ENCODE measurements around the gene DOK5. TPM values are rescaled to one million over a fixed set of nuclear protein-coding genes. Genes with fewer than 3 reads are reported as not detected.

The DOK5 gene
- total RNA-seq, 1 donor = 14.1 TPM

DNA sequence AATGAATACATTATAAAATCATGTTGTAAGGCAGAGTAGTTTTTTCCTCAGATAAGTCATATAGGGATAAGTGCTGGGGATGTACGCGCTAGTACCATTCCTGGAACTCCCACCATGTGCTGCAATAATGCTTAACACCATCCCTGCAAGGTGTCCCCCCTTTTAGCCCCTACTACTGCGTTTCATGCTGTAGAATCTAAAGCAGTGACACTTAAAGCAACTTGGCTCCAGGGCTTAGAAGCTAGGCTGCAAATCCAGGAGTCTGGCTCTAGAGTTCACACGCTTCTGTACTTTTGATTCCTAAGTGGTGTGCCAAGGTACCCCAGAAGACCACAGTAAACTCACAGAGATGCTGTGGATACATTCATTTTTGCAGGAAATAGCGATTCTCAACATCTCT is 183.1 kb downstream of the DOK5 start:
- TF ChIP-seq, protein P1, sequence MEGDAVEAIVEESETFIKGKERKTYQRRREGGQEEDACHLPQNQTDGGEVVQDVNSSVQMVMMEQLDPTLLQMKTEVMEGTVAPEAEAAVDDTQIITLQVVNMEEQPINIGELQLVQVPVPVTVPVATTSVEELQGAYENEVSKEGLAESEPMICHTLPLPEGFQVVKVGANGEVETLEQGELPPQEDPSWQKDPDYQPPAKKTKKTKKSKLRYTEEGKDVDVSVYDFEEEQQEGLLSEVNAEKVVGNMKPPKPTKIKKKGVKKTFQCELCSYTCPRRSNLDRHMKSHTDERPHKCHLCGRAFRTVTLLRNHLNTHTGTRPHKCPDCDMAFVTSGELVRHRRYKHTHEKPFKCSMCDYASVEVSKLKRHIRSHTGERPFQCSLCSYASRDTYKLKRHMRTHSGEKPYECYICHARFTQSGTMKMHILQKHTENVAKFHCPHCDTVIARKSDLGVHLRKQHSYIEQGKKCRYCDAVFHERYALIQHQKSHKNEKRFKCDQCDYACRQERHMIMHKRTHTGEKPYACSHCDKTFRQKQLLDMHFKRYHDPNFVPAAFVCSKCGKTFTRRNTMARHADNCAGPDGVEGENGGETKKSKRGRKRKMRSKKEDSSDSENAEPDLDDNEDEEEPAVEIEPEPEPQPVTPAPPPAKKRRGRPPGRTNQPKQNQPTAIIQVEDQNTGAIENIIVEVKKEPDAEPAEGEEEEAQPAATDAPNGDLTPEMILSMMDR (IDR thresholded peaks at IDR 0.05; ENCODE audit: extremely low read depth, low read depth, low read length) = no peak
- no peak for DNase-seq (ENCODE audit: insufficient read length, low spot score, missing footprints)
- Histone ChIP-seq H3K4me1 (ENCODE audit: insufficient read depth, low read length) (no peaks in the 10 kb centered on the region), H3K36me3 (ENCODE audit: insufficient read depth, low read length) (no peaks in the 10 kb centered on the region), H3K27ac (ENCODE audit: low read depth, low read length) (no peak overlapping the region), H3K9me3 (ENCODE audit: low read depth, low read length) (no peaks in the 10 kb centered on the region), H3K4me2 (ENCODE audit: insufficient read depth, low read length) (no peak overlapping the region), H3K79me2 (ENCODE audit: insufficient read depth, low read length) (no peaks in the 10 kb centered on the region), H2AFZ (ENCODE audit: low read length) (no peak overlapping the region), H3K27me3 (ENCODE audit: insufficient read depth, low read length) (no peaks in the 10 kb centered on the region), H3K4me3 (ENCODE audit: insufficient read depth, low read length) (no peak overlapping the region), H4K20me1 (ENCODE audit: insufficient read depth, low read length) (no peaks in the 10 kb centered on the region)

DNA sequence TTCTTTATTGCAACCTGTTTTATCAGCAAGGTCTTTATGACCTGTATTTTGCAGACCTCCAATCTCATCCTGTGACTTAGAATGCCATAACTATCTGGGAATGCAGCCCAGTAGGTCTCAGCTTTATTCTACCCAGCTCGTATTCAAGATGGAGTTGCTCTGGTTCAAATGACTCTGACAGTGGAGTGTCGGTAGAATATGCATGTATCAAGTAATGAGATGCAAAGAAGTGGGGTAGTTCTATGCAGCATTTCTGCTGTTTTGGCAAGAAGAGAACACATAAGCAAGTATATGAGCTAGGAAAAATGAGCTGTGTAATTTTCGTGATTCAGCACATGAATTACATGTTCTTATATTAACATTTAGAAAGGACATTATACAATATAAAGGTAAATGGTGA is 185.9 kb downstream of the DOK5 start:
- no peaks in the 10 kb centered on the region for H3K36me3 ChIP-seq (ENCODE audit: insufficient read depth, low read length)
- H3K79me2 ChIP-seq (ENCODE audit: insufficient read depth, low read length) = no peaks in the 10 kb centered on the region
- no peak overlapping the region for H2AFZ ChIP-seq (ENCODE audit: low read length)
- H3K4me2 ChIP-seq (ENCODE audit: insufficient read depth, low read length) = no peak overlapping the region
- H3K9me3 ChIP-seq (ENCODE audit: low read depth, low read length) = no peaks in the 10 kb centered on the region
- TF ChIP-seq, protein P1 (IDR thresholded peaks at IDR 0.05; ENCODE audit: extremely low read depth, low read depth, low read length) = no peak
- H3K4me3 ChIP-seq (ENCODE audit: insufficient read depth, low read length) = no peak overlapping the region
- H4K20me1 ChIP-seq (ENCODE audit: insufficient read depth, low read length) = no peaks in the 10 kb centered on the region
- no peaks in the 10 kb centered on the region for H3K27me3 ChIP-seq (ENCODE audit: insufficient read depth, low read length)
- no peak overlapping the region for H3K27ac ChIP-seq (ENCODE audit: low read depth, low read length)
- DNase-seq (ENCODE audit: insufficient read length, low spot score, missing footprints) = no peak
- H3K4me1 ChIP-seq (ENCODE audit: insufficient read depth, low read length) = no peaks in the 10 kb centered on the region

DNA sequence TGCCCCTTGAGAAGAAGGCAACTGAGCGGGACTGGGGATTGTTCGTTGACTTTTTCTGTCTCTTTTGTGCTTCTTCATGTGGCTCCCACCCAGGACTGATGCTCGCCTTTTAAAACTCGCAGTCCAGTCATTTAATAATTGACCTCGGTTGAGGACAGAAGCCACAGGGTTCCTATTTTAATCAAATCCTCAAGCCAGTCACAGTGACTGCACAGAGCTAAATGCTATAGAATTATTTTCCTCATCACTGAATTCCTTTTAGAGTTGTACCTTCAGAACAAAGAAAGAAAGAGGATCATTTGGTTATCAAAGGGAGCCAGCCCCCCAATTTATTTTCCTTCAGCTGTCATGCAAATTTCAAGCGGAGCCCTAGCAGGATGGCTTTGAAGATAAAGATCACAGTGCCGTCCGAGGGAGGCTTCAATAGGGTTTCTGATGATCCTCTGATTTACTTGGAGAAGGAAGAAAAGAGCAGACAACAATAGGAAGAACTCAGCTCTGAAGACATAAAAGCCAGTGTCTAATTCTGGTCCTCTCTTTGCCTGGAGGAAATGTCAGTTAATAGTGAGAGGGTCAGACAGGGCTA is 186.6 kb downstream of the DOK5 start:
- TF ChIP-seq, protein P1 (IDR thresholded peaks at IDR 0.05; ENCODE audit: extremely low read depth, low read depth, low read length) = no peak
- H2AFZ ChIP-seq (ENCODE audit: low read length) = no peak overlapping the region
- no peak for DNase-seq (ENCODE audit: insufficient read length, low spot score, missing footprints)
- H4K20me1 ChIP-seq (ENCODE audit: insufficient read depth, low read length) = no peaks in the 10 kb centered on the region
- H3K27ac ChIP-seq (ENCODE audit: low read depth, low read length) = no peak overlapping the region
- no peaks in the 10 kb centered on the region for H3K27me3 ChIP-seq (ENCODE audit: insufficient read depth, low read length)
- H3K9me3 ChIP-seq (ENCODE audit: low read depth, low read length) = no peaks in the 10 kb centered on the region
- H3K79me2 ChIP-seq (ENCODE audit: insufficient read depth, low read length) = no peaks in the 10 kb centered on the region
- no peak overlapping the region for H3K4me3 ChIP-seq (ENCODE audit: insufficient read depth, low read length)
- H3K36me3 ChIP-seq (ENCODE audit: insufficient read depth, low read length) = no peaks in the 10 kb centered on the region
- H3K4me1 ChIP-seq (ENCODE audit: insufficient read depth, low read length) = no peaks in the 10 kb centered on the region
- H3K4me2 ChIP-seq (ENCODE audit: insufficient read depth, low read length) = no peak overlapping the region

DNA sequence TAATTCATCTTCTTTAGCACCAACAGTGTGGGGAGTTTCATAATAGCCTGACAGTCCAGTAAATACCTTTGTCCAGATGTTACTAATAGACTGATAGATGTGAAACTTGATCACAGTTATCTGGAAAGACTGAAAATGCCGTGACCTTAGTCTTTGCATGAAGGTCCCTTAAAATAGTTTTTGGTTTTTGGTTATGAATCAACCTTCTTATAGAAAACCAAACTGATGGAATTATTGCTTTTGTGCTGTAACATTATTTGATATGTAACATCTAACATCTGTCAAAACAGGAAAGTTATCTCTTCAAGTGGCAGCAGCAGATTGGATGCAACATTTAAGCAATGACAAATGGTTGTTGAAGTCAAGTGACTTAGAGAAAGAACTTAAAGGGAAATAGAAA is 190.4 kb downstream of the DOK5 start:
- TF ChIP-seq, protein P1 (IDR thresholded peaks at IDR 0.05; ENCODE audit: extremely low read depth, low read depth, low read length) = no peak
- H3K4me1 ChIP-seq (ENCODE audit: insufficient read depth, low read length) = no peaks in the 10 kb centered on the region
- no peak overlapping the region for H2AFZ ChIP-seq (ENCODE audit: low read length)
- no peak for DNase-seq (ENCODE audit: insufficient read length, low spot score, missing footprints)
- H3K9me3 ChIP-seq (ENCODE audit: low read depth, low read length) = no peaks in the 10 kb centered on the region
- no peak overlapping the region for H3K4me2 ChIP-seq (ENCODE audit: insufficient read depth, low read length)
- H3K79me2 ChIP-seq (ENCODE audit: insufficient read depth, low read length) = no peaks in the 10 kb centered on the region
- H4K20me1 ChIP-seq (ENCODE audit: insufficient read depth, low read length) = no peaks in the 10 kb centered on the region
- H3K36me3 ChIP-seq (ENCODE audit: insufficient read depth, low read length) = no peaks in the 10 kb centered on the region
- no peak overlapping the region for H3K27ac ChIP-seq (ENCODE audit: low read depth, low read length)
- H3K4me3 ChIP-seq (ENCODE audit: insufficient read depth, low read length) = no peak overlapping the region
- no peaks in the 10 kb centered on the region for H3K27me3 ChIP-seq (ENCODE audit: insufficient read depth, low read length)

Measured in osteoblast (primary cell).